Measurements from ENCODE around the gene SMAD1.

DNA sequence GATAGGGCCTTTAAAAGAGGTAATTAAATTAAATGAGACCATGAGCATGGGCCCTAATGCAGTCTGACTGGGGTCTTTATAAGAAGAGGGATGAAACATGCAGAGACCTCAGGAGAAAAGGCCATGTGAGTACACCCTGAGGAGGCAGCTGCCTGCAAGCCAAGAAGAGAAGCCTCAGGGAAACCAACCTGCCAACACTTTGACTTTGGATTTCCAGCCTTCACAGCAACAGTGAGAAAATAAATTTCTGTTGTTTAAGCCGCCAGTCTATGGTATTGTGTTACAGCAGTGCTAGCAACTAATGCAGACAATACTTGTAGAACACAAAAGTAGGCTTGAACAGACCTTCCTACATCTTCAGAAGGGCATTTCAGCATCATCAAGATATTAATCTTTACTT is 52.3 kb downstream of the SMAD1 start:
- TF ChIP-seq, protein P1, sequence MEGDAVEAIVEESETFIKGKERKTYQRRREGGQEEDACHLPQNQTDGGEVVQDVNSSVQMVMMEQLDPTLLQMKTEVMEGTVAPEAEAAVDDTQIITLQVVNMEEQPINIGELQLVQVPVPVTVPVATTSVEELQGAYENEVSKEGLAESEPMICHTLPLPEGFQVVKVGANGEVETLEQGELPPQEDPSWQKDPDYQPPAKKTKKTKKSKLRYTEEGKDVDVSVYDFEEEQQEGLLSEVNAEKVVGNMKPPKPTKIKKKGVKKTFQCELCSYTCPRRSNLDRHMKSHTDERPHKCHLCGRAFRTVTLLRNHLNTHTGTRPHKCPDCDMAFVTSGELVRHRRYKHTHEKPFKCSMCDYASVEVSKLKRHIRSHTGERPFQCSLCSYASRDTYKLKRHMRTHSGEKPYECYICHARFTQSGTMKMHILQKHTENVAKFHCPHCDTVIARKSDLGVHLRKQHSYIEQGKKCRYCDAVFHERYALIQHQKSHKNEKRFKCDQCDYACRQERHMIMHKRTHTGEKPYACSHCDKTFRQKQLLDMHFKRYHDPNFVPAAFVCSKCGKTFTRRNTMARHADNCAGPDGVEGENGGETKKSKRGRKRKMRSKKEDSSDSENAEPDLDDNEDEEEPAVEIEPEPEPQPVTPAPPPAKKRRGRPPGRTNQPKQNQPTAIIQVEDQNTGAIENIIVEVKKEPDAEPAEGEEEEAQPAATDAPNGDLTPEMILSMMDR (IDR thresholded peaks at IDR 0.05), result no peak
- TF ChIP-seq POLR2A (IDR thresholded peaks at IDR 0.05), result no peak
